NCI-H1930 (cell line): ENCODE data around the gene NFYA.

ENCODE experiments used
- DNase-seq, 2 experiments: peaks; one replicate each; lab custom pipeline; 2025; lab: John Stamatoyannopoulos, UW

NFYA gene

GRCh38 chr6:41046084-41046483 lies 26.7 kb upstream of the NFYA start:
- no peak for DNase-seq

- no peak for DNase-seq
These were observed 25.5 kb upstream of the NFYA start for GRCh38 chr6:41047306-41047705.

DNA sequence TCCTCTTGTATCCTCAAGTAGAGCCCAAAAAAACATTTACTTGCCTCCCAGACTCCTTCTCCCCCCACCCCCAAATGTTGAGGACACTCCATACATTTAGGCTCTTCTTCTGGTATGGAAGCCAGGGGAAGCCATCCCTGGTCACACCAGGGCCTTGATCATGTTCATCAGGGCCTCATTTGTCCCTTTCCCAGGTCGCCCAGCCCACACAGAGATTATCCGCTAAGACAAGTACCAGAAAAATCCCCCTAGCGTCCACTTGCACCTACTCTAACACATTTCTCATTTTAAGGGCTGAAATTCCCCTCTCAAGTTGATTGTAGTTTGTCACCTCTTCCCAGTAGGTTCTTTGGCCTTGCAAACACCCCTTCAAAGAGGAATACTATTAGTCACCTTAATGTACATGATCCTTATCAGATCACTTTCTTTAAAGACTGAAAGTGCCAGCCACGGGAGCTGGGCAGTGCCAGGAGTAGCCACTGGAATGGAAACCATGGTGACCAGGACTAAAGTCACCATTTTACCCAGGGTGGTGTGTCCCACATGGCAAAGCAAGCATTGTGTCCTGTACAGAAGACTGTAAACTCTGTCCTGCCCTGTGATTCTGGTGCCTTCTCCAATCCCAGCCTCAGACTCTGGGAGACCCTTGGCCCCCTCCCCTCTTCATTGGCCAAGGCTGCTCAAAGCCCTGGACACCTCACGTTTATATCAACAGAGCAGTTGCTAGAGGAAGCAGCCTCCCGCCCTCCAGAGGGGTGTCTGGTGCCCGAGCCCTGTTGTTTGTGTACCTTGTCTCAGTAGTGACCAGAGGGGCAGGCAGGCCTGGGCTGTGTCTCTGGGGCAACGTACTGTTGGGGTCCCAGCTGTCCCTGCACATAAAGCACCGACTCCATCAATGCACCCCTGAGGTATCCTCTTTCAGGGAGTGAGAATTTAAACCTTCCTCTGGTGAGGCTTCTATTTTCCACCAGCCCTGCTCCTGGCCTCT lies 24.7 kb upstream of the NFYA start:
- no peak for DNase-seq

GRCh38 chr6:41049521-41049920 lies 23.3 kb upstream of the NFYA start:
- no peak for DNase-seq

DNA sequence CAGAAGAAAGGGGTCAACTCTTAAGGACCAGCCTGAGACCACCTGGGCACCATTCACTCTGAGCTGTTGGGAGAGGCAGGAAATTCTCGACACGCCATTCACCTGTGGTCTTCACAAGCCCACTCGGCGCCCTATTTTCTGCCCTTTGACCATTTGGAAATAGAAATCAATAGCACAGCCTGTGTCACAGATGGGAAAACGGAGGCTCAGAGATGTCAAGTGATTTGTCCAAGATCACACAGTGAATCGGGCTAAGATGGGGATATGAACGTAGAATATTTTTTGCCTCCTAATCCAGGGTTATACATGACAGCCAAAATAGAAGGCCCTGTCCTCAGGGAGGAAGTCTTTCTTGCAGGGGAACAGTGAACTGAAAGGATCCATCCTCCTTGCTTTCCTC lies 22.8 kb upstream of the NFYA start:
- no peak for DNase-seq

DNA sequence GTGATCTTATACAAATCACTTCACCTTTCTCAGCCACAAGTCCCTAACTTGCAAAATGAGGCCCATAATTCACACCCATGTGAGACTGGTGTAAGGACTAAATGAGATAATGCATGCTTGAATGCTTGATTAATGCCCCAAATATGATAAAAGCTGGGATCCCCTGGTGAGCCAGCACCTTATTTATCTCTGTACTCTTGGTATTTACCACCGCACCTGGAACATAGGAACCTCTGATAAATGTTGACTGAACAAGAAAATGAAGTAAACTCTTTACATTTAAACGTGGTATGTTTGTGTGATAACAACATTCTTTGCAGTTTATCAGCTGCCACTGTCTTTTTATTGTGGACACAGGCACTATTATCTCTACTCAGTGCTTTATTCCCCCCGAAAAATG lies 22.2 kb upstream of the NFYA start:
- no peak for DNase-seq

DNA sequence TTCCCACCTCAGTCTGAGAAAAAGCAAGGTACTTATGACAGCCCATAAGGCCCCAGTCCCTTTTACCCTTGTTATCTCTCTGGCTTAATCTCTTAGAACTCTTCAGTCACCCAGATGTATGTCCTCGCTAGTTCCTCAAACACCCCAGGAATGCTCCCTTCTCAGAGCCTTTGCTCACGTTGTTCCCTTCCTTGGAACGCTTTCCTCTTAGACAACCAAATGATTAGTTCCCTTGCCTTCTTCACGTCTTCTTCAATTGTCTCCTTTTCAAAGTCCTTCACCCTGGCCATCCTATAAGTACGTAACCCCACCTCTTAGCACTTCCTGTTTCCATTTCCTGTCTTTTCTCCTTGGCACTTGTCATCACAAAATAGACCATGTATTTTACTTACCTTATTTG lies 20.9 kb upstream of the NFYA start:
- no peak for DNase-seq

- no peak for DNase-seq
These were observed 19.7 kb upstream of the NFYA start, which contains the start of gene APOBEC2 for GRCh38 chr6:41053041-41053440. TSS of gene APOBEC2 (plus strand) at chr6:41053202. CDS start at chr6:41053348, 146 bp downstream.

- DNase-seq, result no peak
These were observed 18.3 kb upstream of the NFYA start for GRCh38 chr6:41054511-41054910.

GRCh38 chr6:41055149-41055548 lies 17.6 kb upstream of the NFYA start:
- no peak for DNase-seq

DNA sequence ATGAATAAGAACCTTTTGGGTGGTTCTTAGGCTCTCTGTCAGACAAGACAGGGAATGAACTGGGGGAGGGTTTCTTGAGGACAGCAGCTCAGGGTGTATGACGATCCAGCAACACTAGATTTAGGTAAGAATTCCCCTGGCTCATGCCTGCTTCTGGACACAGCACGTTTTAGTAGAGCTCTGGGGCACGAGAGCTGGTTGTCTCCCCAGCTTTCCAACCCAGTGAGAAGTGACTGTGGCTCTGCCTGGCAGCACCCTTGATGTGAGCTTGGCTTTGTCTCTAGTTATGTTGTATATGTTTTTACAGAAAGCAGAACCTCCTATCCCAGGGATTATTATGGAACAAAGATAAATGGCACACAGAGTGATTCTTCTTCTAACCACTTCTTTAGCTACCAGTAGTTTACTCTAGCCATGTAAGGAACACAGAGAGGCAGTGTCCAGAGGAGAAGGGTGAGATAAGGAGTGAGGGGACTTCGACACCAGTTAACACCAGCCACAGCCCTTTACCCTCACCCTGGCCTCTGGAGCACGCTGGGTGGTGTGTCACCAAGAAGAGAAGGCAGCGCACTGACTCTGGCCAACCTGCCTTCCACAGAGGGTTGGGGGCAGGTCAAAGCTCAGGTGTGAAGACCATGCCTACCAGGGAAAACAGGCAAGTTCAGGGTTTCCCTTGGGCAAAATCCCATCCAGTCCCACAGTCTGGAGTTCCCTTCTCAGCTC lies 15.8 kb upstream of the NFYA start:
- no peak for DNase-seq

DNA sequence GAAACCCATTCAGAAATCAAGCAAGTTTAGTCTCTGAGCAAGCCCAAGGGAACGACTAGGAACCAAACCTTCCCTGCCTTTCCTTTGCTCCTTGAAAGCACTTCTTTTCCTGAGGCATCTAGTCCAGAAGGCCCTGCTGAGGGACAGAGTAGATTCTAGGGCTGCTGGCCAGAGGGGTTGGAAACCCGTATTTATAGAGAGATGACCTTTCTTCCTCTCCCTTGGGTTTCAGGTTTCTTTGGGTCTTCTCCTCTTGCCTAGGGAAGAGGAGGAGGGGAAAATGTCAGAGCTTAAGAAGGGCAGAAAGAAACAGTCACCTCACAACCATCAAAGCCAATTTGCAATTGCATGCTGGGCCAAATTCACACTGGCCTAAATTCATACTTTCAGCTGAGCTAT lies 14.0 kb upstream of the NFYA start:
- DNase-seq, result no peak

- DNase-seq, result no peak
These were observed 13.2 kb upstream of the NFYA start for GRCh38 chr6:41059556-41059955.

DNA sequence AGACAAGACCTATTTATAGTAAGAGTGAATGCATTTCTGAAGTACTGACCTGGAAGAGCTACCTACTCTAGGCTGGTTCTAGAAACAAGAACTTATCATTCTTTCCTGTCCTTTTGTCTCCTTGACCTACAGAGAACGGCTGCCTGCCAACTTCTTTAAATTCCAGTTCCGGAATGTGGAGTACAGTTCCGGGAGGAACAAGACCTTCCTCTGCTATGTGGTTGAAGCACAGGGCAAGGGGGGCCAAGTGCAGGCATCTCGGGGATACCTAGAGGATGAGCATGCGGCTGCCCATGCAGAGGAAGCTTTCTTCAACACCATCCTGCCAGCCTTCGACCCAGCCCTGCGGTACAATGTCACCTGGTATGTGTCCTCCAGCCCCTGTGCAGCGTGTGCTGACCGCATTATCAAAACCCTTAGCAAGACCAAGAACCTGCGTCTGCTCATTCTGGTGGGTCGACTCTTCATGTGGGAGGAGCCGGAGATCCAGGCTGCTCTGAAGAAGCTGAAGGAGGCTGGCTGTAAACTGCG lies 11.5 kb upstream of the NFYA start:
- DNase-seq, result no peak

GRCh38 chr6:41062056-41062455 lies 10.7 kb upstream of the NFYA start:
- DNase-seq, result no peak

GRCh38 chr6:41063884-41064285 lies 8.9 kb upstream of the NFYA start:
- no peak for DNase-seq

- no peak for DNase-seq
These were observed 7.9 kb upstream of the NFYA start for GRCh38 chr6:41064841-41065240.

- no peak for DNase-seq
These were observed 7.2 kb upstream of the NFYA start for GRCh38 chr6:41065550-41066026.

GRCh38 chr6:41066867-41067304 lies 5.9 kb upstream of the NFYA start:
- DNase-seq, result peak; percentile 29 to 56

DNA sequence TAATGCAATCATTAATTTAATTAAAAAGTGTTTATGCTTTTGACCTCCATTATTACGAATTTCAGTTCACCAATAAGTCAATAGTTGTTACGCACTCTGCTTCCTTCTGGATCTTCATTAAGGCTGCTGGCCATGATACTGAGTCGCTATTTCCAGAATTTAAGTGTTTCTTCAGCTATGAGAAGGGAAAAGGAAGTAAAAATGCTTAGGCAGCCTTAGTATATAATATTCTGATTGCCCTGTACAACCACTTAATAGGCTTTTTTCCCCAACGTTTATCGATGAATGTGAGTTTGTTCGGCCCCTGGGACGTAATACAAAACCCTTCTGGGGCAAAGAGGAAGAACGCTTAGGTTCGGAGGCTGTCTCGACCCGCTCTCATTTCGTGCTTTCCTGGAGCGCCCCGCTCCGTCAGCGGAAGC lies 1.3 kb upstream of the NFYA start:
- no peak for DNase-seq

- DNase-seq, result peak; percentile 100
These were observed 595 bp upstream of the NFYA start, which contains the start of gene OARD1 for GRCh38 chr6:41071923-41072835. TSS of gene OARD1 (minus strand) at chr6:41072356. CDS start at chr6:41071634, 722 bp downstream.
